Liver (tissue), 9 donors: Measurements from ENCODE around the gene MIEN1. TPM values are rescaled to one million over a fixed set of nuclear protein-coding genes. Genes with fewer than 3 reads are reported as not detected.

Experiments
- DNase-seq: peaks from one replicate; pipeline ENCODE4 v3.0.0-alpha.2; 2017; ENCODE audit warnings: low spot score
- H3K27ac ChIP-seq, 2 donors: one replicate each; pipeline ENCODE4 v1.7.0; 2013; ENCODE audit warnings: inconsistent platforms in 2 of 2, low read length in 2 of 2, control low read depth in 1 of 2, low read depth in 1 of 2, mild to moderate bottlenecking in 1 of 2
- H3K27me3 ChIP-seq, 4 donors: one replicate each; pipeline versions ENCODE4 v1.6.1 to v1.7.0; 2013; ENCODE audit warnings: low read length in 3 of 4, inconsistent platforms in 1 of 4, mild to moderate bottlenecking in 1 of 4, moderate library complexity in 1 of 4; ENCODE audit not compliant: control insufficient read depth in 4 of 4, insufficient read depth in 4 of 4
- H3K36me3 ChIP-seq, 4 donors: one replicate each; pipeline versions ENCODE4 v1.6.1 to v1.7.0; 2013; ENCODE audit warnings: low read length in 3 of 4, mild to moderate bottlenecking in 3 of 4, low read depth in 1 of 4, moderate library complexity in 1 of 4; ENCODE audit not compliant: control insufficient read depth in 4 of 4, insufficient read depth in 3 of 4
- H3K4me1 ChIP-seq, 4 donors: one replicate each; pipeline versions ENCODE4 v1.6.1 to v1.7.0; 2013; ENCODE audit warnings: low read length in 3 of 4, mild to moderate bottlenecking in 3 of 4, moderate library complexity in 1 of 4; ENCODE audit not compliant: control insufficient read depth in 4 of 4, insufficient read depth in 4 of 4
- H3K4me3 ChIP-seq, 3 donors: one replicate each; pipeline versions ENCODE4 v1.6.1 to v1.7.0; 2013; ENCODE audit warnings: low read length in 3 of 3, control low read depth in 1 of 3, low read depth in 1 of 3, mild to moderate bottlenecking in 1 of 3
- H3K9ac ChIP-seq, 2 donors: one replicate each; pipeline ENCODE4 v1.7.0; 2013; ENCODE audit warnings: low read length in 2 of 2, mild to moderate bottlenecking in 2 of 2, moderate library complexity in 2 of 2, control low read depth in 1 of 2, low read depth in 1 of 2
- H3K9me3 ChIP-seq, 4 donors: one replicate each; pipeline versions ENCODE4 v1.6.1 to v1.7.0; 2013; ENCODE audit warnings: low read length in 3 of 4; ENCODE audit not compliant: control insufficient read depth in 4 of 4
- ATF3 ChIP-seq: IDR thresholded peaks from 2 replicates; pipeline ENCODE4 v1.6.1; 2016; ENCODE audit warnings: antibody characterized with exemption
- CTCF ChIP-seq: fragments of 150-350 bp; IDR thresholded peaks from 2 replicates; pipeline ENCODE4 v1.5.1; 2017; ENCODE audit warnings: improper control_type of control experiment, low read depth, low read length; ENCODE audit not compliant: missing input control
- EGR1 ChIP-seq, 2 donors: IDR thresholded peaks; 2 replicates each; pipeline ENCODE4 v1.6.1; 2016 to 2018; ENCODE audit warnings: antibody characterized with exemption in 2 of 2, low read depth in 2 of 2
- FOXA1 ChIP-seq: IDR thresholded peaks from 2 replicates; pipeline ENCODE4 v1.6.1; 2016; ENCODE audit warnings: antibody characterized with exemption
- FOXA2 ChIP-seq: IDR thresholded peaks from 2 replicates; pipeline ENCODE4 v1.6.1; 2016; ENCODE audit warnings: antibody characterized with exemption
- GABPA ChIP-seq, 2 donors: IDR thresholded peaks in 1 of 2; conservative IDR thresholded peaks in 1 of 2; 2 replicates each; pipeline ENCODE4 v1.6.1; 2016; ENCODE audit warnings: antibody characterized with exemption in 2 of 2, mild to moderate bottlenecking in 1 of 2, moderate library complexity in 1 of 2
- HNF4A ChIP-seq, 2 donors: conservative IDR thresholded peaks; 2 replicates each; pipeline ENCODE4 v1.6.1; 2016; ENCODE audit warnings: antibody characterized with exemption in 2 of 2, mild to moderate bottlenecking in 2 of 2
- HNF4G ChIP-seq: IDR thresholded peaks from 2 replicates; pipeline ENCODE4 v1.6.1; 2016; ENCODE audit warnings: antibody characterized with exemption
- JUND ChIP-seq, 2 donors: IDR thresholded peaks; 2 replicates each; pipeline ENCODE4 v1.6.1; 2016; ENCODE audit warnings: antibody characterized with exemption in 2 of 2
- MAX ChIP-seq: IDR thresholded peaks from 2 replicates; pipeline ENCODE4 v1.6.1; 2016; ENCODE audit warnings: antibody characterized with exemption
- NR2F2 ChIP-seq: IDR thresholded peaks from 2 replicates; pipeline ENCODE4 v1.6.1; 2016; ENCODE audit warnings: antibody characterized with exemption
- RAD21 ChIP-seq, 2 donors: IDR thresholded peaks; 2 replicates each; pipeline ENCODE4 v1.6.1; 2016; ENCODE audit warnings: antibody characterized with exemption in 2 of 2, mild to moderate bottlenecking in 2 of 2
- REST ChIP-seq: IDR thresholded peaks from 2 replicates; pipeline ENCODE4 v1.6.1; 2016; ENCODE audit warnings: antibody characterized with exemption, mild to moderate bottlenecking
- RXRA ChIP-seq, 2 donors: IDR thresholded peaks; 2 replicates each; pipeline ENCODE4 v1.6.1; 2017 to 2018; ENCODE audit warnings: antibody characterized with exemption in 2 of 2, mild to moderate bottlenecking in 1 of 2
- SP1 ChIP-seq: IDR thresholded peaks from 2 replicates; pipeline ENCODE4 v1.6.1; 2018; ENCODE audit warnings: antibody characterized with exemption, mild to moderate bottlenecking
- TAF1 ChIP-seq: conservative IDR thresholded peaks from 2 replicates; pipeline ENCODE4 v1.6.1; 2016; ENCODE audit warnings: antibody characterized with exemption, mild to moderate bottlenecking
- YY1 ChIP-seq: IDR thresholded peaks from 2 replicates; pipeline ENCODE4 v1.6.1; 2016; ENCODE audit warnings: antibody characterized with exemption, mild to moderate bottlenecking
- ZBTB33 ChIP-seq: IDR thresholded peaks from 2 replicates; pipeline ENCODE4 v1.6.1; 2016; ENCODE audit warnings: antibody characterized with exemption
- WGBS: extraction: QIAGEN DNeasy Blood & Tissue Kit; methylation state at CpG from one replicate; pipeline ENCODE4 v1.1.7; 2013; 5-methylcytosine and 5-hydroxymethylcytosine counted together
- polyA plus RNA-seq, 2 donors: library from polyadenylated mRNA; stranded (reverse) in 1 of 2; unstranded in 1 of 2; fragments of 200-250 nt in 1 of 2; fragments of >200 nt in 1 of 2; fragmentation: Nextera tagmentation in 1 of 2; extraction: Ambion mirVana in 1 of 2; gene quantifications; one replicate each; pipeline versions ENCODE4 v1.2.1 to v1.2.3, GENCODE V29; 2013 to 2015
- total RNA-seq, 2 donors: library from RNA; depleted of rRNA; stranded (reverse); fragments of >200 nt; gene quantifications; one replicate each; pipeline ENCODE4 v1.2.3, GENCODE V29; 2014
- donor health status: healthy.
- donor health status: healthy.
- donor health status: healthy.
- donor health status: healthy.
- donor health status: healthy.

The MIEN1 gene
- total and polyA plus RNA-seq, 4 donors, result 11.1 to 99.0 (median 29.0) TPM

GRCh38 chr17:39754161-39754957 is 24.0 kb upstream of the MIEN1 start:
- Histone ChIP-seq H3K4me3 (peak overlapping the region; percentile 72 to 88 (median 86)), H3K4me1 (peaks cover 2 to 16% (median 4%) of the 10 kb centered on the region in 4 donors), H3K36me3 (no peaks in the 10 kb centered on the region), H3K27ac (peak overlapping the region; percentile 93 to 95), H3K9me3 (no peaks in the 10 kb centered on the region), H3K27me3 (no peaks in the 10 kb centered on the region), H3K9ac (peak overlapping the region; percentile 75 to 78)
- WGBS, result under 1% methylated on average over 91 of the region's 91 CpGs
- TF ChIP-seq RXRA (IDR thresholded peaks at IDR 0.05) (peak; percentile 40 to 57), YY1 (peak; percentile 31), HNF4G (no peak), MAX (peak; percentile 47), EGR1 (IDR thresholded peaks at IDR 0.05; ENCODE audit: low read depth in 2 of 2) (peak; percentile 48 to 84), REST (peak; percentile 67), ATF3 (no peak), ZBTB33 (no peak), NR2F2 (no peak), GABPA (IDR thresholded peaks at IDR 0.05 in 1 of 2, conservative IDR thresholded peaks at IDR 0.05 in 1 of 2) (peak in 1 of 2 donors; percentile 85), TAF1 (peak; percentile 36), SP1 (peak; percentile 68), FOXA2 (peak; percentile 36), HNF4A (conservative IDR thresholded peaks at IDR 0.05) (no peak), FOXA1 (peak; percentile 49), CTCF (peak; percentile 97), RAD21 (IDR thresholded peaks at IDR 0.05) (peak; percentile 78 to 84), JUND (IDR thresholded peaks at IDR 0.05) (peak in 1 of 2 donors; percentile 28)
- DNase-seq, result peak; percentile 91
